ENCODE results near the gene LRRC26.

GRCh38 chr9:137143459-137143858 lies 26.4 kb downstream of the LRRC26 start:
- TF ChIP-seq CTCF (IDR thresholded peaks at IDR 0.05; ENCODE audit: low read length) (no peak), EZH2 (IDR thresholded peaks at IDR 0.05; ENCODE audit: borderline replicate concordance, low read length) (no peak)

Data from OCI-LY1 (cell line).